CD8-positive, alpha-beta memory T cell (primary cell): ENCODE results near the gene ZMYM1. TPM values are rescaled to one million over a fixed set of nuclear protein-coding genes. Genes with fewer than 3 reads are reported as not detected.
"Not testable (repeated sequence)": the region's sequence is repeated elsewhere in the genome, so short reads cannot be mapped to it uniquely, and the experiment has no call there.

Source experiments
- CTCF ChIA-PET: fragments of 350-600 bp; sonication (Branson Sonifier 250); formaldehyde crosslinking; loops from one replicate; lab custom pipeline; 2021; ENCODE audit warnings: antibody characterized with exemption; lab: Charles Lee
- POLR2A ChIA-PET: fragments of 350-600 bp; sonication (Branson Sonifier 250); formaldehyde crosslinking; loops from one replicate; lab custom pipeline; 2021; ENCODE audit warnings: antibody characterized with exemption; lab: Charles Lee
- DNase-seq, 5 donors: peaks; one replicate each; pipeline versions ENCODE4 v3.0.0 to v3.0.0-alpha.2; 2020 to 2022; ENCODE audit warnings: mixed read lengths in 1 of 5
- H3K27ac ChIP-seq: one replicate; pipeline ENCODE4 v1.7.0; 2013; ENCODE audit warnings: low read depth, mild to moderate bottlenecking, low read length, moderate library complexity
- H3K27me3 ChIP-seq: 2 replicates; pipeline ENCODE4 v1.7.0; 2013; ENCODE audit warnings: low read length, mild to moderate bottlenecking; ENCODE audit not compliant: insufficient read depth, poor library complexity, severe bottlenecking
- H3K36me3 ChIP-seq: 2 replicates; pipeline ENCODE4 v1.7.0; 2013; ENCODE audit warnings: mild to moderate bottlenecking, low read length, moderate library complexity; ENCODE audit not compliant: insufficient read depth
- H3K4me1 ChIP-seq: 2 replicates; pipeline ENCODE4 v1.7.0; 2013; ENCODE audit warnings: mild to moderate bottlenecking, low read length, moderate library complexity; ENCODE audit not compliant: insufficient read depth
- H3K4me3 ChIP-seq: 2 replicates; pipeline ENCODE4 v1.7.0; 2013; ENCODE audit warnings: mild to moderate bottlenecking, low read length
- H3K9me3 ChIP-seq: 2 replicates; pipeline ENCODE4 v1.7.0; 2013; ENCODE audit warnings: mild to moderate bottlenecking, low read length
- H3K27ac Mint-ChIP-seq, 8 donors: one replicate each; pipeline ENCODE4 v1.8.0; 2020 to 2021; ENCODE audit warnings: mixed read lengths in 8 of 8, mild to moderate bottlenecking in 6 of 8, inconsistent platforms in 3 of 8, moderate library complexity in 3 of 8
- H3K27me3 Mint-ChIP-seq, 2 donors: one replicate each; pipeline ENCODE4 v1.8.0; 2020 to 2021; ENCODE audit warnings: mixed read lengths in 2 of 2, mild to moderate bottlenecking in 1 of 2, moderate library complexity in 1 of 2
- H3K36me3 Mint-ChIP-seq, 3 donors: one replicate each; pipeline ENCODE4 v1.8.0; 2020 to 2021; ENCODE audit warnings: mixed read lengths in 3 of 3, inconsistent platforms in 1 of 3, mild to moderate bottlenecking in 1 of 3
- H3K4me1 Mint-ChIP-seq, 3 donors: one replicate each; pipeline ENCODE4 v1.8.0; 2020 to 2021; ENCODE audit warnings: mixed read lengths in 3 of 3, inconsistent platforms in 1 of 3, mild to moderate bottlenecking in 1 of 3
- H3K4me3 Mint-ChIP-seq, 7 donors: one replicate each; pipeline ENCODE4 v1.8.0; 2020 to 2021; ENCODE audit warnings: mixed read lengths in 7 of 7, mild to moderate bottlenecking in 6 of 7, moderate library complexity in 4 of 7, inconsistent platforms in 2 of 7
- H3K9me3 Mint-ChIP-seq, 5 donors: one replicate each; pipeline ENCODE4 v1.8.0; 2020 to 2022; ENCODE audit warnings: mixed read lengths in 5 of 5, mild to moderate bottlenecking in 3 of 5, moderate library complexity in 2 of 5, inconsistent platforms in 1 of 5
- polyA plus RNA-seq: library from polyadenylated mRNA; unstranded; fragments of 300-500 nt; fragmentation: Illumina TruSeq; gene quantifications from one replicate; pipeline ENCODE4 v1.2.3, GENCODE V29; 2021
- total RNA-seq, 2 experiments: library from RNA; stranded (reverse); gene quantifications; one replicate each; pipeline ENCODE4 v1.2.3, GENCODE V29; 2021

ZMYM1 gene
- total and polyA plus RNA-seq, 3 experiments from 2014 or later: 4.5 to 10.7 (median 5.6) TPM

GRCh38 chr1:35054282-35054681 lies 24.9 kb upstream of the ZMYM1 start:
- POLR2A ChIA-PET, H3K4me1 ChIP-seq, H3K27me3 ChIP-seq, CTCF ChIA-PET, H3K36me3 ChIP-seq, H3K9me3 Mint-ChIP-seq, DNase-seq, H3K4me1 Mint-ChIP-seq, H3K4me3 ChIP-seq, H3K36me3 Mint-ChIP-seq, H3K4me3 Mint-ChIP-seq, H3K9me3 ChIP-seq, H3K27ac Mint-ChIP-seq, H3K27ac ChIP-seq: not testable (repeated sequence)
- peaks cover 15 to 21% of the 10 kb centered on the region in 2 donors for H3K27me3 Mint-ChIP-seq

DNA sequence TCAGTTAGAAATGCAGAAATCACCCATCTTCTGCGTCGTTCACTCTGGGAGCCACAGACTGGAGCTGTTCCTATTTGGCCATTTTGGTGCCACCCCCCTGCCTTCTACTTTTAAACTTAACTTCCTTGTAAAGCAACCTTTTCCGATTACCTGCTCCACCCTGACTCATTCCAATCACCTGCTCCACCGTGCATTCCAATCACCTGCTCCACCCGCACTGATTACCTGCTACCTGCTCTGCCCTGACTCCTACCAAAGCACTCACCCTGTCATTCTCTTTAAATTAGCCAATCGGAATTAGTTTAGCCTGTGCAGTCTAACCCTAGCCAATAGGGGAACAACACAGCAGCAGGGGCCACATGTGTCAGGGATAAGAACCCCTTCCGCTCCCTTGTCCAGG lies 20.9 kb upstream of the ZMYM1 start:
- H3K36me3 ChIP-seq, H3K4me3 ChIP-seq, DNase-seq, H3K36me3 Mint-ChIP-seq, H3K4me3 Mint-ChIP-seq, H3K27me3 ChIP-seq, H3K9me3 ChIP-seq, POLR2A ChIA-PET, H3K27ac Mint-ChIP-seq, H3K4me1 ChIP-seq, H3K4me1 Mint-ChIP-seq, CTCF ChIA-PET, H3K9me3 Mint-ChIP-seq, H3K27ac ChIP-seq: not testable (repeated sequence)
- H3K27me3 Mint-ChIP-seq: peaks cover 13 to 48% of the 10 kb centered on the region in 2 donors

DNA sequence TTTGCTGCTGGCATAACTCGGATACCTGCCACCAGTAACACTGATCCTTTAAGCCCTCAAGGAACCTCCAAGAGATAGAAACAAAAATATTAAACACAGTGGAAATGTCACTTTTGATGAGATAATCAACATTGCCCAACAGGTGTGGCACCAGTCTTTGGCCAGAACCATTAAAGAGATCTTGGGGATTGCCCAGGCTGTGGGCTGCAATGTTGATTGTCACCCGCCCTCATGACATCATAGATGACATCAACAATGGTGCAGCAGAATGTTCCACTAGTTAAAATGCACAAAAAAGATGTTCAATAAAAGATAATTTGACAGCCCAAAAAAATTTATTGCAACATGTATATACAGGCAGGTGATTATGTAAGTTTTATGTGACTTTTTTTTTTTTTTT lies 20.2 kb upstream of the ZMYM1 start:
- CTCF ChIA-PET: no interaction called here
- H3K27ac ChIP-seq: no peak overlapping the region
- DNase-seq: no peak
- peaks cover 13 to 53% of the 10 kb centered on the region in 2 donors for H3K27me3 Mint-ChIP-seq
- no peaks in the 10 kb centered on the region for H3K4me1 ChIP-seq
- H3K27me3 ChIP-seq: no peaks in the 10 kb centered on the region
- H3K9me3 ChIP-seq: no peaks in the 10 kb centered on the region
- POLR2A ChIA-PET: no interaction called here
- H3K4me3 Mint-ChIP-seq: no peak overlapping the region
- no peak overlapping the region for H3K27ac Mint-ChIP-seq
- H3K4me3 ChIP-seq: no peak overlapping the region
- no peaks in the 10 kb centered on the region for H3K36me3 ChIP-seq
- H3K4me1 Mint-ChIP-seq: no peaks in the 10 kb centered on the region
- peaks cover 0 to 3% (median 0%) of the 10 kb centered on the region in 5 donors for H3K9me3 Mint-ChIP-seq
- H3K36me3 Mint-ChIP-seq: peaks cover 0 to 14% (median 4%) of the 10 kb centered on the region in 3 donors

DNA sequence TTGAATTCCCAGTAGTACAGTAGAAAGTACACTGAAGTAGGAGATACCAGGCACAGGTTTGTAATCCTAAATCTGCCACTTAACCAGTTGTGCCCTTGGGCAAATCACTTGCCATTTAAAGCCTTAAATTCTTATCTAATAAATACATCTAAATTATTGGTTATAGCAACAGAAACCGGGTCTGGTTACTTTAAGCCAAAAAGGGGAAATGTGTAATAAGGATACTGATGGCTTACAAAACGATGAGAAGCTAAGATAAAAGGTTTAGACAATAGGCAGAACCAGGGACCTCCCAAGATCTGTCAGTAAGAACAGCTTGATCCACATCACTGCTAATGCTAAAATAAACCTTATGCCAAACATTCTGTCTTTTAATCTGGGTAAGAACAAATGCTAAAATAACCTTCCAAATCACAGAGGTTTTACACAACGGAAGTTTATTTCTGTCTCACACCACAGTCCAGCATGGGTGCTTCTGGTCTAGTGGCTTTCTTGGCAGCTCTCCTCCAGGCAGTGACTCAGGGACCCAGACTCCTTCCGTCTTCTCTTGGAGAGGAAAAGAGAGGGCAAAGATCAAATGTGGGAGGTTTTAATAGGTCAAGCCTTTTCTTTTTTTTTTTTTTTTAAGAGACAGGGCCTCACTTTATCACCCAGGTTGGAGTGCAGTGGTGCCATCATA lies 16.5 kb upstream of the ZMYM1 start:
- no peak overlapping the region for H3K4me3 ChIP-seq
- ChIA-PET CTCF (no interaction called here), POLR2A (no interaction called here)
- H3K27ac Mint-ChIP-seq: no peak overlapping the region
- H3K27me3 ChIP-seq: no peaks in the 10 kb centered on the region
- H3K4me3 Mint-ChIP-seq: no peak overlapping the region
- no peak for DNase-seq
- no peak overlapping the region for H3K27ac ChIP-seq
- no peaks in the 10 kb centered on the region for H3K9me3 ChIP-seq
- H3K4me1 Mint-ChIP-seq: no peaks in the 10 kb centered on the region
- H3K4me1 ChIP-seq: no peaks in the 10 kb centered on the region
- H3K27me3 Mint-ChIP-seq: peaks cover 14 to 55% of the 10 kb centered on the region in 2 donors
- peaks cover 0 to 3% (median 0%) of the 10 kb centered on the region in 5 donors for H3K9me3 Mint-ChIP-seq
- peaks cover 0 to 14% (median 4%) of the 10 kb centered on the region in 3 donors for H3K36me3 Mint-ChIP-seq
- no peaks in the 10 kb centered on the region for H3K36me3 ChIP-seq

DNA sequence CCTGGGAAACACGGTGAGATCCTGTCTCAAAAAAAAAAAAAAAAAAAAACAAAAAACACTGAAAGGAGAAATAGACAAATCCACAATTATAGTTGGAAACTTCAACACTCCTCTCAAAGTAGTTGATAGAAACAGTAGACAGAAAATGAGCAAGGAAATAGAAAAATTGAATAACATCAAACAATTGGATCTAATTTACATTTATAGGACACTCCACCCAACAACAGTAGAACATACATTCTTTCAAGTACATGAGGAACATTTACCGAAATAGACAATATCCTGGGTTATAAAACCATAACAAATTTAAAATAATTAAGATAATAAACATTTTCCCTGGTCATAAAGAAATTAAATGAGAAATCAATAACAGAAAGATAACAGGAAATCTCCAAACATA lies 14.9 kb upstream of the ZMYM1 start:
- Mint-ChIP-seq H3K9me3 (peaks cover 0 to 3% (median 0%) of the 10 kb centered on the region in 5 donors), H3K4me3 (no peak overlapping the region), H3K36me3 (peaks cover 0 to 14% (median 0%) of the 10 kb centered on the region in 3 donors), H3K27ac (no peak overlapping the region), H3K27me3 (peaks cover 4 to 40% of the 10 kb centered on the region in 2 donors), H3K4me1 (no peaks in the 10 kb centered on the region)
- CTCF ChIA-PET: no interaction called here
- H3K4me3 ChIP-seq: no peak overlapping the region
- H3K27me3 ChIP-seq: no peaks in the 10 kb centered on the region
- H3K36me3 ChIP-seq: no peaks in the 10 kb centered on the region
- no peak overlapping the region for H3K27ac ChIP-seq
- H3K9me3 ChIP-seq: no peaks in the 10 kb centered on the region
- H3K4me1 ChIP-seq: no peaks in the 10 kb centered on the region
- POLR2A ChIA-PET: no interaction called here
- no peak for DNase-seq

GRCh38 chr1:35069746-35070145 lies 9.4 kb upstream of the ZMYM1 start:
- H3K27ac ChIP-seq: no peak overlapping the region
- Mint-ChIP-seq H3K4me1 (no peaks in the 10 kb centered on the region), H3K9me3 (peaks cover 0 to 4% (median 0%) of the 10 kb centered on the region in 5 donors), H3K27me3 (peaks cover 14 to 28% of the 10 kb centered on the region in 2 donors), H3K4me3 (no peak overlapping the region), H3K36me3 (peaks cover 0 to 3% (median 0%) of the 10 kb centered on the region in 3 donors), H3K27ac (peak overlapping the region in 1 of 8 donors; percentile 21)
- POLR2A ChIA-PET: no interaction called here
- CTCF ChIA-PET: no interaction called here
- DNase-seq: no peak
- H3K27me3 ChIP-seq: no peaks in the 10 kb centered on the region
- no peaks in the 10 kb centered on the region for H3K4me1 ChIP-seq
- H3K36me3 ChIP-seq: no peaks in the 10 kb centered on the region
- no peaks in the 10 kb centered on the region for H3K9me3 ChIP-seq
- no peak overlapping the region for H3K4me3 ChIP-seq

GRCh38 chr1:35073265-35073811 lies 5.8 kb upstream of the ZMYM1 start:
- no peaks in the 10 kb centered on the region for H3K36me3 ChIP-seq
- DNase-seq: no peak
- no peaks in the 10 kb centered on the region for H3K9me3 ChIP-seq
- Mint-ChIP-seq H3K9me3 (peaks cover 0 to 4% (median 0%) of the 10 kb centered on the region in 5 donors), H3K27me3 (peaks cover 27 to 33% of the 10 kb centered on the region in 2 donors), H3K4me1 (no peaks in the 10 kb centered on the region), H3K4me3 (no peak overlapping the region), H3K36me3 (peaks cover 0 to 4% (median 3%) of the 10 kb centered on the region in 3 donors), H3K27ac (no peak overlapping the region)
- ChIA-PET POLR2A (interaction anchor here (0.6 kb wide), 1 partner anchor 435 kb away, joined by 5 read pairs; no protein-coding TSS in a partner anchor), CTCF (interaction anchor here (0.9 kb wide), 1 partner anchor 8 kb away, joined by 3 read pairs; no protein-coding TSS in a partner anchor)
- no peaks in the 10 kb centered on the region for H3K4me1 ChIP-seq
- H3K27ac ChIP-seq: no peak overlapping the region
- no peaks in the 10 kb centered on the region for H3K27me3 ChIP-seq
- no peak overlapping the region for H3K4me3 ChIP-seq

- H3K27ac ChIP-seq, DNase-seq, H3K36me3 ChIP-seq, H3K9me3 Mint-ChIP-seq, H3K9me3 ChIP-seq, H3K36me3 Mint-ChIP-seq, H3K27me3 ChIP-seq, CTCF ChIA-PET, H3K4me3 ChIP-seq, POLR2A ChIA-PET: not testable (repeated sequence)
- Mint-ChIP-seq H3K27ac (peak overlapping the region in 1 of 8 donors; percentile 21), H3K4me1 (peaks cover 23 to 29% (median 28%) of the 10 kb centered on the region in 3 donors), H3K4me3 (peak overlapping the region in 1 of 7 donors; percentile 19), H3K27me3 (peaks cover 28 to 32% of the 10 kb centered on the region in 2 donors)
- H3K4me1 ChIP-seq: peaks cover 17% of the 10 kb centered on the region
Measured at GRCh38 chr1:35076426-35076825, 2.8 kb upstream of the ZMYM1 start.
